OCI-LY1 (cell line): Measurements from ENCODE around the gene KPRP.

Experiments used
- CTCF ChIP-seq: fragments of 200-600 bp; sonication (generic), shearing (Covaris generic); IDR thresholded peaks from 2 replicates; pipeline ENCODE4 v1.5.1; 2017; ENCODE audit warnings: mild to moderate bottlenecking, antibody characterized with exemption, low read length, moderate library complexity, mixed read lengths
- EZH2 ChIP-seq: fragments of 200-600 bp; sonication (generic), shearing (Covaris generic); IDR thresholded peaks from 2 replicates; pipeline ENCODE4 v1.8.0; 2017; ENCODE audit warnings: borderline replicate concordance, mixed run types, mild to moderate bottlenecking, antibody characterized with exemption, low read length, moderate library complexity, mixed read lengths

- TF ChIP-seq CTCF (no peak), EZH2 (no peak)
Observed at GRCh38 chr1:152747831-152748230, 10.0 kb upstream of the KPRP start.
